Placental pericyte (primary cell): ENCODE measurements around the gene OCRL. TPM values are rescaled to one million over a fixed set of nuclear protein-coding genes. Genes with fewer than 3 reads are reported as not detected.

Experiments used
- small RNA-seq: library from RNA; depleted of rRNA; stranded (forward); fragments of <200 nt; gene quantifications from one replicate; pipeline ENCODE3, GENCODE V24; 2012; ENCODE audit warnings: low replicate concordance
- total RNA-seq: library from RNA; depleted of rRNA; stranded (reverse); fragments of >200 nt; gene quantifications from 2 replicates; pipeline ENCODE4 v1.2.3, GENCODE V29; 2012

OCRL gene
- total RNA-seq, result 15.3 and 19.0 TPM in 2 replicates

DNA sequence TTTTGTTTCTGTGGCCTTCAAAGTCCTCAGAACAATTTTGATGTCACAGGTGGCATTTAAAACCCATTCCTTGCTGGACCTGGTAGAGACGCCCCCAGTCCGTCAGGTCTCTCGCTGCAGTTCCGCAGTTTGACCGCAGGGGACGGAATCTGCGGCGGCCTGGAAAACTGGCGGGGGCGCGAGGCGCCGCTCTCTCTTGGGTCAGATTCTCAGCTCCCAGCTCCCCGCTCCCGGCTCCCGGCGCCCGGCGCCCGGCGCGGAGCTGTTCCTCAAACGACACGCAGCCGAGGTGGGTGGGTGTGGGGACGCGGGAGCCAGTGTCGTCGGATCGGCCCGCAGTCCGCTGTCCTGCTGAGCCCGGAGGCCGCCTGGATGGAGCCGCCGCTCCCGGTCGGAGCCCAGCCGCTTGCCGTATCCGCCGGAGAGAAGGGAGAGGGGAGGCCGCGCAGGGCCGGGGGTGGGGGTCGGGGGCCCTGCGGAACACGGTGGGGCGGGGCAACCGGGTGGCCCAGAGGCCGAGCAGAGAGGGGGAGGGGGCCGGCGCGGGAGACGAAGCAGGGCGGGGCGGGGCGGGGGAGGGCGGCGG is at the start of gene OCRL:
TSS of gene OCRL (plus strand) at position 192 of the 586 bp plus-strand sequence. CDS start at position 373, 181 bp downstream.

GRCh38 chrX:129523079-129523911 is 16.8 kb upstream of the OCRL start, which contains the start of gene SMARCA1:
TSS of gene SMARCA1 (minus strand) at chrX:129523490. CDS start at chrX:129523370, 120 bp downstream.

Small RNA genes lying within 50 kb of the gene (small RNA-seq; reads per million reads assigned to genes)
- gene RF01169, result not detected

Other genes with a start within 250 kb of the OCRL start
- 50.8 and 51.0 TPM in 2 replicates for gene SMARCA1, start 16.8 kb upstream of the OCRL start, total RNA-seq
- gene APLN, start 114.7 kb downstream of the OCRL start, total RNA-seq, result under 0.01 and 0.43 TPM in 2 replicates
- 0.22 TPM in 1 of 2 replicates, not detected in the other for gene XPNPEP2, start 198.7 kb downstream of the OCRL start, total RNA-seq
- gene SASH3, start 239.7 kb downstream of the OCRL start, total RNA-seq, result not detected in 2 replicates